Smooth muscle cell (in vitro differentiated cells): ENCODE results near the gene COPG1. TPM values are rescaled to one million over a fixed set of nuclear protein-coding genes. Genes with fewer than 3 reads are reported as not detected.

Experiments
- DNase-seq: peaks from one replicate; lab custom pipeline; 2025; ENCODE audit not compliant: unreplicated experiment; lab: John Stamatoyannopoulos, UW
- H2AFZ ChIP-seq: fragments of 200-600 bp; sonication (generic); 2 replicates; pipeline ENCODE4 v1.6.0; 2016; ENCODE audit warnings: antibody characterized with exemption, low read depth, mild to moderate bottlenecking
- H3F3A ChIP-seq: fragments of 200-600 bp; sonication (generic); 2 replicates; pipeline ENCODE4 v1.6.0; 2017; ENCODE audit warnings: antibody characterized with exemption, low read depth
- H3K27ac ChIP-seq: fragments of 200-600 bp; sonication (generic); 2 replicates; pipeline ENCODE4 v1.5.1; 2016; ENCODE audit warnings: low read depth, mild to moderate bottlenecking
- H3K27me3 ChIP-seq: fragments of 200-600 bp; sonication (generic); 2 replicates; pipeline ENCODE4 v1.6.1; 2016; ENCODE audit warnings: low read depth, mild to moderate bottlenecking
- H3K36me3 ChIP-seq: fragments of 200-600 bp; sonication (generic); 2 replicates; pipeline ENCODE4 v1.5.1; 2016; ENCODE audit warnings: low read depth
- H3K4me1 ChIP-seq: fragments of 200-600 bp; sonication (generic); 2 replicates; pipeline ENCODE4 v1.5.1; 2016; ENCODE audit warnings: low read depth
- H3K4me2 ChIP-seq: fragments of 200-600 bp; sonication (generic); 2 replicates; pipeline ENCODE4 v1.6.0; 2016; ENCODE audit warnings: mild to moderate bottlenecking
- H3K4me3 ChIP-seq: fragments of 200-600 bp; sonication (generic); 2 replicates; pipeline ENCODE4 v1.5.1; 2016; ENCODE audit warnings: mild to moderate bottlenecking
- H3K79me2 ChIP-seq: fragments of 200-600 bp; sonication (generic); 2 replicates; pipeline ENCODE4 v1.6.0; 2016; ENCODE audit warnings: low read depth, mild to moderate bottlenecking
- H3K9ac ChIP-seq: fragments of 200-600 bp; sonication (generic); 2 replicates; pipeline ENCODE4 v1.6.0; 2016; ENCODE audit warnings: low read depth
- H3K9me3 ChIP-seq: fragments of 200-600 bp; sonication (generic); replicated peaks from 2 replicates; pipeline ENCODE4 v1.5.1; 2016; ENCODE audit warnings: low read depth
- H4K20me1 ChIP-seq: fragments of 200-600 bp; sonication (generic); 2 replicates; pipeline ENCODE4 v1.6.0; 2016; ENCODE audit warnings: low read depth
- WGBS: methylation state at CpG from one replicate; pipeline ENCODE4 v1.1.7; 2016; ENCODE audit warnings: low lambda C conversion rate; 5-methylcytosine and 5-hydroxymethylcytosine counted together
- polyA plus RNA-seq: library from polyadenylated mRNA; unstranded; fragments of >200 nt; fragmentation: Nextera tagmentation; extraction: Ambion mirVana; gene quantifications from 2 replicates; pipeline ENCODE4 v1.2.1, GENCODE V29; 2016
- total RNA-seq: library from RNA; depleted of rRNA; stranded (reverse); fragments of >200 nt; gene quantifications from 2 replicates; pipeline ENCODE4 v1.2.3, GENCODE V29; 2014
- TF ChIP-seq, protein P1 (sequence below): fragments of 200-600 bp; sonication (generic); IDR thresholded peaks from 2 replicates; pipeline ENCODE4 v1.5.1; 2017; ENCODE audit warnings: borderline replicate concordance, mild to moderate bottlenecking, antibody characterized with exemption; ENCODE audit not compliant: insufficient read depth, poor library complexity, severe bottlenecking

Gene COPG1, protein sequence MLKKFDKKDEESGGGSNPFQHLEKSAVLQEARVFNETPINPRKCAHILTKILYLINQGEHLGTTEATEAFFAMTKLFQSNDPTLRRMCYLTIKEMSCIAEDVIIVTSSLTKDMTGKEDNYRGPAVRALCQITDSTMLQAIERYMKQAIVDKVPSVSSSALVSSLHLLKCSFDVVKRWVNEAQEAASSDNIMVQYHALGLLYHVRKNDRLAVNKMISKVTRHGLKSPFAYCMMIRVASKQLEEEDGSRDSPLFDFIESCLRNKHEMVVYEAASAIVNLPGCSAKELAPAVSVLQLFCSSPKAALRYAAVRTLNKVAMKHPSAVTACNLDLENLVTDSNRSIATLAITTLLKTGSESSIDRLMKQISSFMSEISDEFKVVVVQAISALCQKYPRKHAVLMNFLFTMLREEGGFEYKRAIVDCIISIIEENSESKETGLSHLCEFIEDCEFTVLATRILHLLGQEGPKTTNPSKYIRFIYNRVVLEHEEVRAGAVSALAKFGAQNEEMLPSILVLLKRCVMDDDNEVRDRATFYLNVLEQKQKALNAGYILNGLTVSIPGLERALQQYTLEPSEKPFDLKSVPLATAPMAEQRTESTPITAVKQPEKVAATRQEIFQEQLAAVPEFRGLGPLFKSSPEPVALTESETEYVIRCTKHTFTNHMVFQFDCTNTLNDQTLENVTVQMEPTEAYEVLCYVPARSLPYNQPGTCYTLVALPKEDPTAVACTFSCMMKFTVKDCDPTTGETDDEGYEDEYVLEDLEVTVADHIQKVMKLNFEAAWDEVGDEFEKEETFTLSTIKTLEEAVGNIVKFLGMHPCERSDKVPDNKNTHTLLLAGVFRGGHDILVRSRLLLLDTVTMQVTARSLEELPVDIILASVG
- total RNA-seq (177 and 210 TPM in 2 replicates), polyA plus RNA-seq (228 and 265 TPM in 2 replicates)

GRCh38 chr3:129249284-129250065 lies at the start of gene COPG1:
COPG1 (plus strand) TSS chr3:129249606; CDS start chr3:129249710, 104 bp downstream.
- peak; percentile 71 for DNase-seq
- H3K79me2 ChIP-seq: peaks cover 49% of the 10 kb centered on the region

GRCh38 chr3:129204473-129204872 lies 44.9 kb upstream of the COPG1 start:
- TF ChIP-seq, protein P1, sequence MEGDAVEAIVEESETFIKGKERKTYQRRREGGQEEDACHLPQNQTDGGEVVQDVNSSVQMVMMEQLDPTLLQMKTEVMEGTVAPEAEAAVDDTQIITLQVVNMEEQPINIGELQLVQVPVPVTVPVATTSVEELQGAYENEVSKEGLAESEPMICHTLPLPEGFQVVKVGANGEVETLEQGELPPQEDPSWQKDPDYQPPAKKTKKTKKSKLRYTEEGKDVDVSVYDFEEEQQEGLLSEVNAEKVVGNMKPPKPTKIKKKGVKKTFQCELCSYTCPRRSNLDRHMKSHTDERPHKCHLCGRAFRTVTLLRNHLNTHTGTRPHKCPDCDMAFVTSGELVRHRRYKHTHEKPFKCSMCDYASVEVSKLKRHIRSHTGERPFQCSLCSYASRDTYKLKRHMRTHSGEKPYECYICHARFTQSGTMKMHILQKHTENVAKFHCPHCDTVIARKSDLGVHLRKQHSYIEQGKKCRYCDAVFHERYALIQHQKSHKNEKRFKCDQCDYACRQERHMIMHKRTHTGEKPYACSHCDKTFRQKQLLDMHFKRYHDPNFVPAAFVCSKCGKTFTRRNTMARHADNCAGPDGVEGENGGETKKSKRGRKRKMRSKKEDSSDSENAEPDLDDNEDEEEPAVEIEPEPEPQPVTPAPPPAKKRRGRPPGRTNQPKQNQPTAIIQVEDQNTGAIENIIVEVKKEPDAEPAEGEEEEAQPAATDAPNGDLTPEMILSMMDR: no peak
- Histone ChIP-seq H3K79me2 (no peaks in the 10 kb centered on the region), H3K9me3 (no peaks in the 10 kb centered on the region), H2AFZ (no peak overlapping the region), H3F3A (no peaks in the 10 kb centered on the region), H3K9ac (no peak overlapping the region), H3K27ac (no peak overlapping the region), H4K20me1 (no peaks in the 10 kb centered on the region), H3K4me2 (no peak overlapping the region), H3K36me3 (no peaks in the 10 kb centered on the region), H3K27me3 (no peaks in the 10 kb centered on the region), H3K4me3 (no peak overlapping the region), H3K4me1 (no peaks in the 10 kb centered on the region)
- WGBS: 86% methylated on average over 2 of the region's 2 CpGs
- no peak for DNase-seq

More at GRCh38 chr3:129249284-129250065, at the start of gene COPG1:
- Histone ChIP-seq H3K4me1 (peaks cover 12% of the 10 kb centered on the region), H3K36me3 (no peaks in the 10 kb centered on the region), H3K9me3 (no peaks in the 10 kb centered on the region), H3K27me3 (no peaks in the 10 kb centered on the region), H3K9ac (peak within 1 kb of the TSS; percentile 100), H3K4me3 (peak within 1 kb of the TSS; percentile 89), H4K20me1 (peaks cover 38% of the 10 kb centered on the region), H3F3A (peaks cover 3% of the 10 kb centered on the region), H2AFZ (peak within 1 kb of the TSS; percentile 31), H3K27ac (peak within 1 kb of the TSS; percentile 93), H3K4me2 (peak within 1 kb of the TSS; percentile 99)
- TF ChIP-seq, protein P1: no peak
- WGBS: under 1% methylated on average over 48 of the region's 48 CpGs

GRCh38 chr3:129205109-129205832 lies 44.1 kb upstream of the COPG1 start:
- Histone ChIP-seq H3K4me3 (no peak overlapping the region), H4K20me1 (no peaks in the 10 kb centered on the region), H3K4me2 (no peak overlapping the region), H2AFZ (no peak overlapping the region), H3K9ac (no peak overlapping the region), H3K27me3 (no peaks in the 10 kb centered on the region), H3K4me1 (no peaks in the 10 kb centered on the region), H3K27ac (no peak overlapping the region), H3K79me2 (no peaks in the 10 kb centered on the region), H3K9me3 (no peaks in the 10 kb centered on the region), H3F3A (no peaks in the 10 kb centered on the region), H3K36me3 (no peaks in the 10 kb centered on the region)
- no peak for DNase-seq
- TF ChIP-seq, protein P1: no peak
- 93% methylated on average over 8 of the region's 8 CpGs for WGBS
